Neuronal stem cell (in vitro differentiated cells): ENCODE data around the gene GPC2.
A peak's percentile ranks its signal among the peaks of the same experiment; 100 is the strongest.

Source experiments
- DNase-seq: peaks from one replicate; pipeline ENCODE4 v3.0.0-alpha.2; 2013; ENCODE audit warnings: low spot score
- H2AFZ ChIP-seq: one replicate; pipeline ENCODE4 v1.6.1; 2013; ENCODE audit warnings: mild to moderate bottlenecking, low read length, inconsistent platforms
- H2AK5ac ChIP-seq: 2 replicates; pipeline ENCODE4 v1.6.1; 2013; ENCODE audit warnings: low read depth, mild to moderate bottlenecking, inconsistent platforms, low read length, moderate library complexity, mixed read lengths
- H2BK120ac ChIP-seq: 2 replicates; pipeline ENCODE4 v1.6.1; 2013; ENCODE audit warnings: low read depth, mild to moderate bottlenecking, inconsistent platforms, low read length, moderate library complexity, mixed read lengths
- H2BK12ac ChIP-seq: one replicate; pipeline ENCODE4 v1.6.1; 2013; ENCODE audit warnings: low read length, inconsistent platforms
- H2BK15ac ChIP-seq: 2 replicates; pipeline ENCODE4 v1.6.1; 2013; ENCODE audit warnings: mild to moderate bottlenecking, low read length, inconsistent platforms, mixed read lengths
- H2BK5ac ChIP-seq: one replicate; pipeline ENCODE4 v1.6.1; 2013; ENCODE audit warnings: inconsistent platforms, mild to moderate bottlenecking, low read length, moderate library complexity
- H3K14ac ChIP-seq: one replicate; pipeline ENCODE4 v1.6.1; 2013; ENCODE audit warnings: low read length, inconsistent platforms
- H3K18ac ChIP-seq: 2 replicates; pipeline ENCODE4 v1.6.1; 2013; ENCODE audit warnings: low read length, inconsistent platforms
- H3K23ac ChIP-seq: 2 replicates; pipeline ENCODE4 v1.6.1; 2013; ENCODE audit warnings: low read depth, mild to moderate bottlenecking, mixed read lengths, low read length, inconsistent platforms; ENCODE audit not compliant: poor library complexity
- H3K27ac ChIP-seq: replicated peaks from 3 replicates; pipeline ENCODE4 v1.5.1; 2013; ENCODE audit warnings: low read length, inconsistent platforms
- H3K27me3 ChIP-seq, 3 experiments: 2 replicates each; pipeline ENCODE4 v1.6.1; 2013; ENCODE audit warnings: low read length in 3 of 3, mild to moderate bottlenecking in 2 of 3, inconsistent platforms in 1 of 3, low read depth in 1 of 3, mixed read lengths in 1 of 3, moderate library complexity in 1 of 3; ENCODE audit not compliant: control insufficient read depth in 3 of 3, insufficient read depth in 3 of 3
- H3K36me3 ChIP-seq, 2 donors: replicated peaks in 1 of 2; 2 replicates each; pipeline ENCODE4 v1.6.1; 2013; ENCODE audit warnings: low read length in 2 of 2; ENCODE audit not compliant: control insufficient read depth in 2 of 2, insufficient read depth in 2 of 2
- H3K4ac ChIP-seq: 2 replicates; pipeline ENCODE4 v1.6.1; 2013; ENCODE audit warnings: inconsistent platforms, mild to moderate bottlenecking, low read length, moderate library complexity
- H3K4me1 ChIP-seq, 2 donors: 1 replicate in 1 of 2; 2 replicates in 1 of 2; pipeline ENCODE4 v1.6.1; 2013; ENCODE audit warnings: low read length in 2 of 2, low read depth in 1 of 2; ENCODE audit not compliant: control insufficient read depth in 2 of 2, insufficient read depth in 1 of 2
- H3K4me2 ChIP-seq: one replicate; pipeline ENCODE4 v1.6.1; 2013; ENCODE audit warnings: mild to moderate bottlenecking, low read length, inconsistent platforms; ENCODE audit not compliant: insufficient read depth, poor library complexity, severe bottlenecking
- H3K4me3 ChIP-seq, 2 donors: 2 replicates each; pipeline ENCODE4 v1.5.1; 2013; ENCODE audit warnings: low read length in 2 of 2, mild to moderate bottlenecking in 2 of 2, inconsistent platforms in 1 of 2, moderate library complexity in 1 of 2
- H3K79me1 ChIP-seq: one replicate; pipeline ENCODE4 v1.6.1; 2013; ENCODE audit warnings: low read depth, mild to moderate bottlenecking, inconsistent platforms, low read length, moderate library complexity
- H3K9ac ChIP-seq: one replicate; pipeline ENCODE4 v1.6.1; 2013; ENCODE audit warnings: mild to moderate bottlenecking, low read depth, low read length, inconsistent platforms; ENCODE audit not compliant: poor library complexity
- H3K9me3 ChIP-seq, 2 donors: replicated peaks in 1 of 2; 2 replicates each; pipeline versions ENCODE3 to v1.6.1; 2013; ENCODE audit warnings: low read length in 2 of 2, mild to moderate bottlenecking in 2 of 2, inconsistent platforms in 1 of 2, low read depth in 1 of 2, mixed read lengths in 1 of 2, moderate library complexity in 1 of 2; ENCODE audit not compliant: control insufficient read depth in 2 of 2, insufficient read depth in 1 of 2
- H4K8ac ChIP-seq: one replicate; pipeline ENCODE4 v1.6.1; 2013; ENCODE audit warnings: low read depth, mild to moderate bottlenecking, inconsistent platforms, low read length, moderate library complexity
- H4K91ac ChIP-seq: one replicate; pipeline ENCODE4 v1.6.1; 2013; ENCODE audit warnings: low read length, low read depth, mild to moderate bottlenecking, inconsistent platforms; ENCODE audit not compliant: poor library complexity
- WGBS, 2 donors: extraction: QIAGEN DNeasy Blood & Tissue Kit; methylation state at CpG; one replicate each; pipeline ENCODE4 v1.1.7; 2013; ENCODE audit warnings: missing lambda C conversion rate in 2 of 2, mixed read lengths in 1 of 2; ENCODE audit not compliant: insufficient read length in 2 of 2, insufficient replicate concordance in 1 of 2; ENCODE audit errors: extremely low coverage in 2 of 2; 5-methylcytosine and 5-hydroxymethylcytosine counted together

GPC2 gene

DNA sequence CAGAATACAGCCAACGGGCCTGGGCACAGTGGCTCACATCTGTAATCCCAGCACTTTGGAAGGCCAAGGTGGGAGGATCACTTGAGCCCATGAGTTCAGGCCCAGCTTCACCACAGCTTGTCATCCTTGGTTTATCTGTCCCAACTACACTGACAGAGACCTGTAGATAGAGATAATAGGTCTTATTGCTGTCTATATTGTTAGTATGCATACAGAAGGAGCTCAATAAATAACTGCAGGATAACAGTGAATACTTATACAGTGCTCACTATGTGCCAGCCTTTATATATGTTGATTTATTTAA is 56.5 kb downstream of the GPC2 start:
- WGBS, 2 donors: no CpG with 5 or more reads among the region's 1 CpG
- Histone ChIP-seq H3K4me1 (peaks cover 4 to 5% of the 10 kb centered on the region in 2 donors), H4K91ac (no peak overlapping the region), H3K27ac (no peak overlapping the region), H3K9ac (no peak overlapping the region), H2BK12ac (no peak overlapping the region), H3K4me3 (peak overlapping the region in 1 of 2 donors; percentile 62), H3K9me3 (no peaks in the 10 kb centered on the region), H3K23ac (no peak overlapping the region), H2BK5ac (no peak overlapping the region), H2BK120ac (no peak overlapping the region), H3K14ac (no peak overlapping the region), H3K79me1 (peaks cover 4% of the 10 kb centered on the region), H3K18ac (no peak overlapping the region), H2BK15ac (no peak overlapping the region), H4K8ac (no peak overlapping the region), H3K4ac (no peak overlapping the region), H3K36me3 (peaks cover 6 to 25% of the 10 kb centered on the region in 2 donors), H3K27me3 (no peaks in the 10 kb centered on the region), H2AFZ (peak overlapping the region; percentile 79), H3K4me2 (peak overlapping the region; percentile 89), H2AK5ac (no peak overlapping the region)
- DNase-seq: no peak

DNA sequence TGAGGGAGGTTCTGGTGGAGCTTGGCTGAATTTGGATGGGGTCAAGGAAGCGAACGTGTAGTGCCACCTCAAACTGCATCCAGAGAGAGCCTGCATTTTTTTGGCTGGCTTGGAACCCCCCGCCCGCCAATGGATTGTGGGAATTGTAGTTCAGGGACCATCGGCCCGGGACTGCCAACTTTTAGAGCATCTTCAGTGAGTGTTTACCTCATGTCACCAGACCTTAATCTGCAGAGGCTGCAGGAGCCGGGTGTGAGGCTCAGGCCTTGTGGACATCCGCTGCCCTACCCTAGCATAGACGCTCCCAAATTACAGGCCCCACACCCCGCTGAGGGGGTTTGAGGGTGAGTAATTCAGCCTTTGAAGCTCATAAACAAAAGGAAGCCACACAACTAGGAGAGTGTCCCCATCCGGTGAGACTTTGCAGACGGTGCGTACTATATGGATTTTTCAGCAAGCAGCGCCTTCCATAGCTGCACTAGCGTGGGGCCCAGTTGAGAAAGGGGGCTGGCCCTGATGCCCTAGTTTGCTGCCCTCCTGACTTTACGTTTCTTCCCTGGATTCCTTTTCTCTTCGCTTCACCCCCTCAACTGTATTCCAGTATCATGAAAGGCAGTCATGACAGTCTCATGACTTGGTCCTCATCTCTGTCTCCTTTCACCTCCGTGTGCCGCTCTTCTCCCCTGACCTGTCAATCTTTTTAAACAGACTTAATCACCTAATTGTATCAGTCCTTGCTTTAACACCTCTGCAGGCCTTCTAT is 57.0 kb downstream of the GPC2 start:
- Histone ChIP-seq H4K91ac (peak overlapping the region; percentile 9), H2AFZ (peak overlapping the region; percentile 79), H3K4me2 (peak overlapping the region; percentile 89), H3K79me1 (peaks cover 2% of the 10 kb centered on the region), H2AK5ac (no peak overlapping the region), H3K4ac (no peak overlapping the region), H3K14ac (no peak overlapping the region), H3K9ac (peak overlapping the region; percentile 86), H3K9me3 (no peaks in the 10 kb centered on the region), H2BK15ac (no peak overlapping the region), H3K36me3 (peaks cover 6 to 23% of the 10 kb centered on the region in 2 donors), H3K27me3 (no peaks in the 10 kb centered on the region), H3K4me1 (peaks cover 4 to 5% of the 10 kb centered on the region in 2 donors), H4K8ac (no peak overlapping the region), H3K18ac (peak overlapping the region; percentile 38), H2BK5ac (peak overlapping the region; percentile 15), H3K4me3 (peak overlapping the region; percentile 62 to 91), H2BK120ac (no peak overlapping the region), H3K27ac (peak overlapping the region; percentile 60), H2BK12ac (no peak overlapping the region), H3K23ac (peak overlapping the region; percentile 51)
- DNase-seq: no peak
- no CpG with 5 or more reads among the region's 19 CpGs for WGBS, 2 donors
